ENCODE measurements around the gene TJAP1. TPM values are rescaled to one million over a fixed set of nuclear protein-coding genes. Genes with fewer than 3 reads are reported as not detected.
A peak's percentile ranks its signal among the peaks of the same experiment; 100 is the strongest.

TJAP1 gene
- total RNA-seq, 2 donors from 2014 or later = 15.8 to 22.0 TPM

DNA sequence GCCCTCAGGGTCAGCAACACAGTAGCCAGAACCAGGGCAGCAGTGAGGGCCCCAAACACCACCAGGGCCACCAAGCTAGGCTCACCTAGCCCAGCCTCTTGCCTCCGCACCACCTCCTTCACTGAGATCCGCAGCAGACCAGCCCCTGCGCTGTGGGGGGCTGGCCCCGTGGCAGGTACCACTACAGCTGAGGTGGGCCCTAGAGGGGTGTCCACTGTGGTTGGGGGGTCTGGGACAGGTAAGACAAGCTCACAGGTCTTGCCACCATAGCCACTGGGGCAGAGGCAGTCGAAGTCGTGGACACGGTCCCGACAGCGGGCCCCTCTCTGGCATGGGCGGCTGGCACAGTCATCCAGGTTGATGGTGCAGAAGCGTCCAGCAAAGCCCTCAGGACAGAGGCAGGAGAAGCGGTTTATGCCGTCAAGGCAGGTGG is 26.7 kb upstream of the TJAP1 start:
- peaks cover 0 to 14% of the 10 kb centered on the region in 2 donors for H3K4me1 ChIP-seq
- H3K36me3 ChIP-seq = peaks cover 41% of the 10 kb centered on the region
- H3K27ac ChIP-seq = no peak overlapping the region
- DNase-seq (ENCODE audit: low spot score) = no peak
- H3K4me3 ChIP-seq = no peak overlapping the region
- H3K9me3 ChIP-seq = no peaks in the 10 kb centered on the region
- TF ChIP-seq, protein P1, sequence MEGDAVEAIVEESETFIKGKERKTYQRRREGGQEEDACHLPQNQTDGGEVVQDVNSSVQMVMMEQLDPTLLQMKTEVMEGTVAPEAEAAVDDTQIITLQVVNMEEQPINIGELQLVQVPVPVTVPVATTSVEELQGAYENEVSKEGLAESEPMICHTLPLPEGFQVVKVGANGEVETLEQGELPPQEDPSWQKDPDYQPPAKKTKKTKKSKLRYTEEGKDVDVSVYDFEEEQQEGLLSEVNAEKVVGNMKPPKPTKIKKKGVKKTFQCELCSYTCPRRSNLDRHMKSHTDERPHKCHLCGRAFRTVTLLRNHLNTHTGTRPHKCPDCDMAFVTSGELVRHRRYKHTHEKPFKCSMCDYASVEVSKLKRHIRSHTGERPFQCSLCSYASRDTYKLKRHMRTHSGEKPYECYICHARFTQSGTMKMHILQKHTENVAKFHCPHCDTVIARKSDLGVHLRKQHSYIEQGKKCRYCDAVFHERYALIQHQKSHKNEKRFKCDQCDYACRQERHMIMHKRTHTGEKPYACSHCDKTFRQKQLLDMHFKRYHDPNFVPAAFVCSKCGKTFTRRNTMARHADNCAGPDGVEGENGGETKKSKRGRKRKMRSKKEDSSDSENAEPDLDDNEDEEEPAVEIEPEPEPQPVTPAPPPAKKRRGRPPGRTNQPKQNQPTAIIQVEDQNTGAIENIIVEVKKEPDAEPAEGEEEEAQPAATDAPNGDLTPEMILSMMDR (IDR thresholded peaks at IDR 0.05) = no peak
- peaks cover 0 to 1% of the 10 kb centered on the region in 2 donors for H3K27me3 ChIP-seq

DNA sequence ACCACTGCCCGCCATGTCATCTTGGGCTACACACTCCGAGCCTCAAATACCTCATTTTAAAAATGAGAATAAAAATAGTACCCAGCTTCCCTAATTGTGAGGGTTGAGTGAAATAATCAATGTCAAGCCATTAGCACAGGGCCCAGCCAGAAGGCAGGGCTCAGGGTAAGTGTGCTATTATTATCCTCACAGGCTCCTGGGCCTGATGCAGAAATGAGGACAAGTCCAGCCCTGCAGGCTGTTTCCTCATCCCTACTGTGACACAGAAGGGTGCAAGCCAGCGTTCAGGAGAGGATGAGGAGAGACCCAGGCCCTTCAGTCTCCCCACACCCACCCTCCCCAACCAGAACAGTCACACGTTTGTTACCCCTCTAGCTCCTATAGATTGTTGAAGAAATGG is 26.0 kb upstream of the TJAP1 start:
- Histone ChIP-seq H3K4me1 (peaks cover 0 to 20% of the 10 kb centered on the region in 2 donors), H3K27ac (no peak overlapping the region), H3K27me3 (peaks cover 0 to 6% of the 10 kb centered on the region in 2 donors), H3K36me3 (peaks cover 37% of the 10 kb centered on the region), H3K4me3 (no peak overlapping the region), H3K9me3 (no peaks in the 10 kb centered on the region)
- no peak for DNase-seq (ENCODE audit: low spot score)
- TF ChIP-seq, protein P1 (IDR thresholded peaks at IDR 0.05) = no peak

DNA sequence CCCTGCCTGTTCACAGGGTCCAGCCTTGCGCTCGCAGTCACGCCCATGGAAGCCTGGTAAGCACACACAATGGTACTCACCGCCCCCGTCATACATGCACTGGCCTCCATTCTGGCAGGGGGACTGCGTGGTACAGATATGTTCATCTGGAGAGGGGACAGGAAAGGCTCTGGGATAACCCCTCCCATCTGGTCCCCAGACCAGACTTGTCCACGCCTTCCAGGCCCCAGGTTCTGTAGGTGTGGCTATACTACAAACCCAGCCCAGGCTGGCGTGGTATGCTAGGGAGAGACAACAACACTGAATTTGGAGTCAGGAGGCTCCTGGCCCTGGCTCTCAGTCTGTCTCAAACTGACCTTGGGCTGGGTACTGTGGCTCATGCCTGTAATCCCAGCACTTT is 25.4 kb upstream of the TJAP1 start:
- Histone ChIP-seq H3K27me3 (peaks cover 0 to 6% of the 10 kb centered on the region in 2 donors), H3K36me3 (peaks cover 36% of the 10 kb centered on the region), H3K4me3 (no peak overlapping the region), H3K9me3 (no peaks in the 10 kb centered on the region), H3K27ac (no peak overlapping the region), H3K4me1 (peaks cover 0 to 20% of the 10 kb centered on the region in 2 donors)
- TF ChIP-seq, protein P1 (IDR thresholded peaks at IDR 0.05) = no peak
- no peak for DNase-seq (ENCODE audit: low spot score)

DNA sequence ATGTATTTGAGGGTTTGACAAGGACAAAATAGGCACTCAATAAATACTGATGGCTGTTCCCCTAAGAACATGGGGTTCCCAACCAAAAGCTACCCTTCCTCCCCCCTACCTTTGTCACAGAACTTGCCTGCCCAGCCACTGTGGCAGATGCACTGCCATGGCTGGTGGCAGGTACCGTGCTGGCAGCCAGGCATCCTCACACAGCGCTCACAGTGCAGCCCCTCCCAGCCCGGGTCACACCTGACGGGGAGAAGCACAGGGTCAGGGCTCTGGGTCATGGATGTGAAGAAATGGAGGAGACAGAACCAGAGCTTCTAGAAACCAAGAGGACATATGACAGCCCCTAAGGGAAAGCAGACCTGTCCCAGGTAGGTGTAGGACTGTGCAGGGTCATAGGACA is 24.5 kb upstream of the TJAP1 start:
- no peak for DNase-seq (ENCODE audit: low spot score)
- H3K9me3 ChIP-seq = no peaks in the 10 kb centered on the region
- H3K4me1 ChIP-seq = peaks cover 0 to 20% of the 10 kb centered on the region in 2 donors
- peaks cover 0 to 6% of the 10 kb centered on the region in 2 donors for H3K27me3 ChIP-seq
- TF ChIP-seq, protein P1 (IDR thresholded peaks at IDR 0.05) = no peak
- H3K36me3 ChIP-seq = peaks cover 27% of the 10 kb centered on the region
- no peak overlapping the region for H3K27ac ChIP-seq
- no peak overlapping the region for H3K4me3 ChIP-seq

DNA sequence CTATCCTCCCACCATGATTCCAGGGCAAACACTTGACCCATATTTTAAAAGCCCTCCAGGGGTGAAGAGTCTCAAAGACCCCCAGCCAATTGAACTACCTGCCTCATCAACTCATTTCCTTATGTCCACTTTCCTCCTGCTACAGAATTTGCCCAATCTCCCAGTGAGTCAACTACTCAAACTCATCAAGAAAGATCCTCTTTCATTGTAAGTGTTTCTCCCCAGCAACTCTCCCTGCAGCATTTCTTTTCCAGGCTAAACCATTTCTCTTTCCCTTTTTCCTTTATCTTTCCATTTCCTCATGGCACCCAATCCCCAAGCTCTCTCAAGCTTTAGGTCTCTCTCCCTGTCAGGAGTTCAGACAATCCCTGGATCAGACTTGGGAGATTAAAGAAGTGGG is 23.5 kb upstream of the TJAP1 start:
- Histone ChIP-seq H3K4me1 (peaks cover 0 to 20% of the 10 kb centered on the region in 2 donors), H3K27me3 (peaks cover 0 to 6% of the 10 kb centered on the region in 2 donors), H3K36me3 (peaks cover 17% of the 10 kb centered on the region), H3K4me3 (no peak overlapping the region), H3K27ac (no peak overlapping the region), H3K9me3 (no peaks in the 10 kb centered on the region)
- TF ChIP-seq, protein P1 (IDR thresholded peaks at IDR 0.05) = no peak
- no peak for DNase-seq (ENCODE audit: low spot score)

DNA sequence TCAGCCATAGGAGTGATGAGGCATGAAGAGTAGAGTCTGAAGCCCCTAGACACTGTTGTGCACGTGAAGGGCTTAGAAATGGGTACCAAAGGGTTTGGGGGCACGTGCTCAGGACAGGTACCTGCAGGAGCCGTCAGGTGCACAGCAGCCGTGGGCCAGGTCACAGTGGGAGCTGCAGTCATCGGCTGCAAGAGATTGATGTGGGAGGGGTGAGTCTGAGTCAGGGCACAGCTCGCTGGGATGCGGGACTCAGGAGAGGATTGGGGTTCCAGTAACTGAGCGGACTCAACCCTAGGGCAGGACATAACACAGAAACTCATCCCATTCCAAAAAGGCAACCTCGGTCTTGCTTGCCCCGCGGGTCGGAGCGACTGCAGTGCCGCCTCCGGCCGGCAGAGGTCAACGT is 23.1 kb upstream of the TJAP1 start:
- Histone ChIP-seq H3K4me3 (peak overlapping the region in 1 of 2 donors; percentile 58), H3K27me3 (peaks cover 0 to 6% of the 10 kb centered on the region in 2 donors), H3K36me3 (peaks cover 15% of the 10 kb centered on the region), H3K27ac (no peak overlapping the region), H3K9me3 (no peaks in the 10 kb centered on the region), H3K4me1 (peaks cover 0 to 20% of the 10 kb centered on the region in 2 donors)
- TF ChIP-seq, protein P1 (IDR thresholded peaks at IDR 0.05) = peak; percentile 96 to 99
- DNase-seq (ENCODE audit: low spot score) = peak; percentile 84
